Thymus (tissue), 11 donors: Measurements from ENCODE around the gene MRPL40. TPM values are rescaled to one million over a fixed set of nuclear protein-coding genes. Genes with fewer than 3 reads are reported as not detected.

Experiments used
- DNase-seq, 9 donors: peaks; one replicate each; pipeline ENCODE4 v3.0.0-alpha.2; 2013; ENCODE audit warnings: low spot score in 9 of 9, low read depth in 6 of 9, missing footprints in 1 of 9
- H3K27ac ChIP-seq, 2 donors: one replicate each; pipeline ENCODE4 v1.5.1; 2013; ENCODE audit warnings: control low read depth in 1 of 2, low read depth in 1 of 2, low read length in 1 of 2, mild to moderate bottlenecking in 1 of 2, moderate library complexity in 1 of 2
- H3K27me3 ChIP-seq, 2 donors: one replicate each; pipeline ENCODE4 v1.5.1; 2013; ENCODE audit warnings: low read length in 1 of 2; ENCODE audit not compliant: control insufficient read depth in 2 of 2, insufficient read depth in 1 of 2
- H3K36me3 ChIP-seq, 2 donors: one replicate each; pipeline ENCODE4 v1.5.1; 2013; ENCODE audit warnings: low read length in 1 of 2, mild to moderate bottlenecking in 1 of 2, moderate library complexity in 1 of 2; ENCODE audit not compliant: control insufficient read depth in 2 of 2, insufficient read depth in 2 of 2
- H3K4me1 ChIP-seq, 2 donors: one replicate each; pipeline ENCODE4 v1.5.1; 2013; ENCODE audit warnings: low read length in 2 of 2; ENCODE audit not compliant: control insufficient read depth in 2 of 2, insufficient read depth in 2 of 2
- H3K4me3 ChIP-seq, 2 donors: one replicate each; pipeline ENCODE4 v1.5.1; 2013; ENCODE audit warnings: low read length in 2 of 2, control low read depth in 1 of 2, mild to moderate bottlenecking in 1 of 2
- H3K9me3 ChIP-seq, 2 donors: one replicate each; pipeline ENCODE4 v1.5.1; 2013; ENCODE audit warnings: low read length in 1 of 2, mild to moderate bottlenecking in 1 of 2; ENCODE audit not compliant: control insufficient read depth in 2 of 2, insufficient read depth in 1 of 2
- WGBS: extraction: QIAGEN DNeasy Blood & Tissue Kit; methylation state at CpG from one replicate; pipeline ENCODE4 v1.1.7; 2013; 5-methylcytosine and 5-hydroxymethylcytosine counted together
- polyA plus RNA-seq: library from polyadenylated mRNA; stranded (reverse); fragments of 200-250 nt; gene quantifications from one replicate; pipeline ENCODE4 v1.2.3, GENCODE V29; 2013
- total RNA-seq: library from RNA; stranded (reverse); fragments of 120-200 nt; gene quantifications from one replicate; pipeline ENCODE4 v1.2.4, GENCODE V29; 2013
- donor health status: healthy.

Gene MRPL40
- total and polyA plus RNA-seq, 2 donors = 36.5 to 50.6 TPM

DNA sequence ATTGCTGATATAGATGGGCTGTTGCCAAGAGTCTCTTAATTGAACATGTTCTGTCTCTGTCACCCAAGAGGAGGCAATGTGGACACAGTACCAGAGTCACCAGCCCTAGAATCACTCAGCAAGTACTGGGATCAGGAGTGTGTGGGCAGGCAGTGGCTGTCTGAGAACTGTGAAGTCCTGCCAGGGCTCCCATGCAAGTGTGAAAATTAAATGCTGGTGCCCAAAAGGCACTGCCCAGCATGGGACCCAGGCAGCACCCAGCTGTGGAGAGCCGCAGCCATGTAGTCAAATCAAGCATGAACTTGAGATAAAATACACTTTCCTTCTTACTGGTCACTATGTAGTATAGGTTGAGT is 20.7 kb upstream of the MRPL40 start:
- peaks cover 25 to 51% of the 10 kb centered on the region in 2 donors for H3K36me3 ChIP-seq
- no peaks in the 10 kb centered on the region for H3K27me3 ChIP-seq
- H3K27ac ChIP-seq = no peak overlapping the region
- no peak overlapping the region for H3K4me3 ChIP-seq
- no peaks in the 10 kb centered on the region for H3K9me3 ChIP-seq
- no peak for DNase-seq
- 100% methylated on average over 1 of the region's 1 CpG for WGBS
- peaks cover 0 to 18% of the 10 kb centered on the region in 2 donors for H3K4me1 ChIP-seq

DNA sequence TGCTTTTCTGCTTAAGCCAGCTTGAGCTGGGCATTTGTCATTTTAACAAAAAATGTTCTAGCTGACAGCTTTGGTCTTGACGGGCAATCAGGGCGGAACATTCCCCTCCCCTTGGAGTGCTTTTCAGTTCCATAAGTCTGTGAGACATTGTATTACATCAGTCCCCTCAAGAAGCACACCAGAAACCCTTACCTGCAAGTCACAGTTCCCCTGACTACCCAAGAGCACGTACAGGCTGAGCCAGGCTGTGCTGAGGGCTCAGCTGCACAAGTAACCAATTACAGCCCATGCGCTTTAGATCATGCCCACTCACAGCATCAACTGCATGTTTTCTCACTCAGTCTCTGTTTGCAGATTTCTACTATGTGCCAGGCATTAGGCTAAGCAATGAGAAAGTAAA is 19.9 kb upstream of the MRPL40 start:
- Histone ChIP-seq H3K4me3 (no peak overlapping the region), H3K27me3 (no peaks in the 10 kb centered on the region), H3K4me1 (peaks cover 0 to 18% of the 10 kb centered on the region in 2 donors), H3K9me3 (no peaks in the 10 kb centered on the region), H3K27ac (no peak overlapping the region), H3K36me3 (peaks cover 21 to 43% of the 10 kb centered on the region in 2 donors)
- WGBS = 96% methylated on average over 4 of the region's 4 CpGs
- DNase-seq = no peak

DNA sequence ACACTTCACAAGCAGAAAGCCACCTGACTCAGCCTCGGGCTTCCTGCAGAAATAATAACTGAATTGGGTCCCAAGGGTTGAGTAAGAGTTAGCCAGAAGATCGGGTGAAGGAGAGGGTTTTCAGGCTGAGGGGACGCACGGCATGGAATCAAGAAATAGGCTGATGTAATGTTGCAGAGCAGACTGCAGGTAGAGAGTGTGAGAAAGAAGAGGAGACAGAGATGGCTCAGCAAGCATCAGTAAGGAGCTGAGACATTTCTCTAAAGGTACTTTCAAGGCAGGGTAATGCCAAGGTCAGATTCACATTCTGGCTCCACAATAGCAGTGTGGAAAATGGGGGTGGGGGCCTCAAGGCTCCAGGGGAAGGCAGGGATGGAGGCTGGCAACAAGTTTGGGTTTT is 19.4 kb upstream of the MRPL40 start:
- Histone ChIP-seq H3K4me1 (peaks cover 0 to 18% of the 10 kb centered on the region in 2 donors), H3K36me3 (peaks cover 17 to 39% of the 10 kb centered on the region in 2 donors), H3K4me3 (no peak overlapping the region), H3K9me3 (no peaks in the 10 kb centered on the region), H3K27ac (no peak overlapping the region), H3K27me3 (no peaks in the 10 kb centered on the region)
- WGBS = 97% methylated on average over 4 of the region's 4 CpGs
- no peak for DNase-seq

DNA sequence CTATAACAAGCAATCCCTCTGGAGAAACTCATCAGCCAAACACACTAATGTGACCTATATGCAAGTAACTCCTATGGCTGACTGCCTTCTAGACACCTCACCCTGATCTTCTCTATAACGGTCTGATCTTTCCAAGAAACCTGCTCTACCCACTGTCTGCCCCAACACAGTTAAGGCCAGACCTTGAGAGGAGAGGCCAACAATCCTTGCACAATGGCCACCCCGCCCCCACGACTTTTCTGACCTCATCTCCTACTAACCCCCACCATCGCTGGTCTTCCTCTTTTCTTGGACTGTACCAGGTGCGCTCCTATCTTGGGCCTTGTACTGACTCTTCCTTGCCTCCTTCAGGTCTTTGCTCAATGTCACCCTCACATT is 13.3 kb upstream of the MRPL40 start:
- H3K4me3 ChIP-seq = no peak overlapping the region
- no peaks in the 10 kb centered on the region for H3K9me3 ChIP-seq
- WGBS = 33% methylated on average over 5 of the region's 5 CpGs
- peak in 5 of 9 donors; percentile 23 to 53 (median 29) for DNase-seq
- H3K27ac ChIP-seq = peak overlapping the region; percentile 91 to 93
- peaks cover 36 to 56% of the 10 kb centered on the region in 2 donors for H3K4me1 ChIP-seq
- H3K36me3 ChIP-seq = peaks cover 5% of the 10 kb centered on the region in 2 donors
- no peaks in the 10 kb centered on the region for H3K27me3 ChIP-seq

DNA sequence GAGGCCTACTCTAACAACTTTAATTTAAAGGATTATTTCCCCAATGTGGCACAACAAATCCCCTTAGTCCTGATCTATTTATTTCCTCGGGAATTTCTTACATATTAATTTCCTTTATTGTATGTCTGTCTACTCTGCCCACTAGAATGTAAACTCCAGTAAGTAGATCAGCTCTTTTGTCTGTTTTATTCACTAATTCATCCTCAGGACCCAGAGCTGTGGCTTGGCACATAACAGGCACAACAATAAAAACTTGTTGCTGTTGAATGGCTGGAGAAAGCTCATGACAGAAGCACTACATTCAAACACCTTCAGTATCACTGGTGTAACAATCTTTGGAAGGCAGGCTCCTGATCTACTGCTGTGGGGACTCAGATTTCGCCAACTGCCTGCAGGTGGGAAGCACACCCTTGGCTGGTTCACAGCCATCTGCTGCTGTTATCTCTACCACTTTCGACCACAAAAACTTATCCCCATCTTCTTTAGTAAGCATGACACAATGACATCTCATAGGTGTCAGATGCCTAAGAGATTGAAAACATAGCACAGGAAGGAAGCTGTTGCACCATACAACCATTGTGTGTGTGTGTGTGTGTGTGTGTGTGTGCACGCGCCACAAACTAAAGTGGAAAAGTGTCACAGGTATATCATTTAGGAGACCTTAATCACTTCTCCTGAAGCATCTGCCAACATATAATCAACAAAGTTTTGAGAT is 12.7 kb upstream of the MRPL40 start:
- DNase-seq = peak; percentile 52 to 90 (median 75)
- peaks cover 41 to 58% of the 10 kb centered on the region in 2 donors for H3K4me1 ChIP-seq
- no peaks in the 10 kb centered on the region for H3K27me3 ChIP-seq
- peaks cover 8 to 9% of the 10 kb centered on the region in 2 donors for H3K36me3 ChIP-seq
- WGBS = 17% methylated on average over 5 of the region's 5 CpGs
- no peaks in the 10 kb centered on the region for H3K9me3 ChIP-seq
- H3K4me3 ChIP-seq = no peak overlapping the region
- peak overlapping the region; percentile 91 to 93 for H3K27ac ChIP-seq

DNA sequence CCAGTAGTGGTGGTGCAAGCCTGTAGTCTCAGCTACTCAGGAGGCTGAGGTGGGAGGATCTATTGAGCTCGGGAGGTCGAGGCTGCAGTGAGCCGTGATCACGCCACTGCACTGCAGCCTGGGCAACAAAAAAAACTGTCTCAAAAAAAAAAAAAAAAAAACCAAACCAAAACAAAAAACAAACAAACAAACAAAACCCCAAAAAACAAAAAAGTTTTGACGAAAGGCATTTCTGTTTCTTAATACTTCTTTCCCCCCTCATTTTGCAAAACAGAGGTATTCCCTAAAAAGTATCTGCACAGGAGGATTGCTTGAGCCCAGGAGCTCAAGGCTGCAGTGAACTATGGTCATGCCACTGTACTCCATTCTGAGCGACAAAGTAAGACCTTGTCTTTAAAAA is 12.0 kb upstream of the MRPL40 start:
- H3K27ac ChIP-seq = peak overlapping the region; percentile 91 to 93
- peaks cover 41 to 60% of the 10 kb centered on the region in 2 donors for H3K4me1 ChIP-seq
- no peak for DNase-seq
- H3K27me3 ChIP-seq = no peaks in the 10 kb centered on the region
- H3K4me3 ChIP-seq = no peak overlapping the region
- WGBS = 88% methylated on average over 6 of the region's 6 CpGs
- H3K9me3 ChIP-seq = no peaks in the 10 kb centered on the region
- peaks cover 14 to 15% of the 10 kb centered on the region in 2 donors for H3K36me3 ChIP-seq

DNA sequence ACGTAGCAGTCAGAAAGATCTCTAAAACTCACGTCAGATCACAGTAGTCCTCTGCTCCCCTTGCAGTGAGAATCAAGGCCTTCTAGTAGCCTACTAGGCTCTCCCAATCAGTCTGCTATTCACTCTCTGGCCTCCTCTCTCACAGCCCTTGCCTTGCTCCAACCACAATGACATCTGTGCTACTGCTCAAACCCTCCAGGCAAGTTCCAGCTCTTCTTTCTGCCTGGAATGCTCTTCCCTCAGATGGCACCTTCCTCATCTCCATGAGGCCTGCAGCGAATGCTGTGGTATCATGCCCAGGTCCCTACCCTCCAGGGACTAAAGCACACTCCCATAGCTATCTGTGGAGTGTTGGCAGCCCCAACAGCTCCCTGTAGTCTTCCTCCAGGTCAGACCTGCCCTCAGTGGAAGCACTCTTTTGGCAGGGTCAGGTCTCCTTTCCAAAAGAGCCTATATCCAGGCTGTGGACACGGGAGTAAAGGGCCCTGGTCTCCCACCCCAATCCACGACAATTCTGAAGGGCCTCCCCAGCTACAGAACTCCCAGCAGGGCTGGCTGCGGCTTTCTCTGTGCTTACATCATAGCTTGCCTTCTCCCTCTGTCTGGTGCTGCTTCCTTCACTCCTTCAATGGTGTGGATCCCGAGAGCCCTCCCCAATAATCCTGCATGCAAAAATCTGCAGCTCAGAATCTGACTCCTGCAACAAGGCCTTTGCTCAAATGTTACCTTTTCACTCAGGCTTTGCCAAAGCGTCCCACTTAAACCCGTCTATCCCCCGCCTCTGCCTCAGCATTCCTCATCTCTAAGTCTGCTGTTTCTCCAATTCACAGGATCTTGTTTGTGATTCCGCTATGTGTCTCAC is 9.7 kb upstream of the MRPL40 start:
- Histone ChIP-seq H3K9me3 (no peaks in the 10 kb centered on the region), H3K4me3 (no peak overlapping the region), H3K27me3 (no peaks in the 10 kb centered on the region), H3K4me1 (peaks cover 41 to 71% of the 10 kb centered on the region in 2 donors), H3K36me3 (peaks cover 15 to 21% of the 10 kb centered on the region in 2 donors), H3K27ac (peak overlapping the region; percentile 27 to 81)
- peak in 1 of 9 donors; percentile 47 for DNase-seq
- whole genome bisulfite sequencing = 83% methylated on average over 11 of the region's 11 CpGs

DNA sequence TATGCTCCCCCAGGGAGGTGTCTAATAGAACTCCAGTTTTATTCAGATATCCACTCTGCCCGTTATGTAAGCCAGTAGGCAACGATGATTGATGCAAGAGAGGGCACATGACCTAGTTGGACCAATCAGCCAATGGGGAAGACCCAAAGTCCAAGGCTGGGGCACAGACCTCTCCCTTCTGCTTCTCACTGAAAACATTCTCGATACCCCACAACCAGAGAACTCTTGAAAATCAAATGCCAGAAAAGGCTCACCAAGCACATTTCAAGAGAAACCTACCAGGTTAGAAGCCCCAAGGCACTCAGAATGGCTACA is 8.2 kb upstream of the MRPL40 start:
- H3K27me3 ChIP-seq = no peaks in the 10 kb centered on the region
- no peak overlapping the region for H3K27ac ChIP-seq
- 94% methylated on average over 3 of the region's 3 CpGs for WGBS
- H3K4me3 ChIP-seq = no peak overlapping the region
- H3K4me1 ChIP-seq = peaks cover 45 to 75% of the 10 kb centered on the region in 2 donors
- H3K36me3 ChIP-seq = peaks cover 15 to 29% of the 10 kb centered on the region in 2 donors
- H3K9me3 ChIP-seq = no peaks in the 10 kb centered on the region
- no peak for DNase-seq
